Smooth muscle cell (in vitro differentiated cells): ENCODE data around the gene NECAB2. TPM values are rescaled to one million over a fixed set of nuclear protein-coding genes. Genes with fewer than 3 reads are reported as not detected.

Experiments
- DNase-seq: peaks from one replicate; lab custom pipeline; 2025; ENCODE audit not compliant: unreplicated experiment; lab: John Stamatoyannopoulos, UW
- H2AFZ ChIP-seq: fragments of 200-600 bp; sonication (generic); 2 replicates; pipeline ENCODE4 v1.6.0; 2016; ENCODE audit warnings: antibody characterized with exemption, low read depth, mild to moderate bottlenecking
- H3F3A ChIP-seq: fragments of 200-600 bp; sonication (generic); 2 replicates; pipeline ENCODE4 v1.6.0; 2017; ENCODE audit warnings: antibody characterized with exemption, low read depth
- H3K27ac ChIP-seq: fragments of 200-600 bp; sonication (generic); 2 replicates; pipeline ENCODE4 v1.5.1; 2016; ENCODE audit warnings: low read depth, mild to moderate bottlenecking
- H3K27me3 ChIP-seq: fragments of 200-600 bp; sonication (generic); 2 replicates; pipeline ENCODE4 v1.6.1; 2016; ENCODE audit warnings: low read depth, mild to moderate bottlenecking
- H3K36me3 ChIP-seq: fragments of 200-600 bp; sonication (generic); 2 replicates; pipeline ENCODE4 v1.5.1; 2016; ENCODE audit warnings: low read depth
- H3K4me1 ChIP-seq: fragments of 200-600 bp; sonication (generic); 2 replicates; pipeline ENCODE4 v1.5.1; 2016; ENCODE audit warnings: low read depth
- H3K4me2 ChIP-seq: fragments of 200-600 bp; sonication (generic); 2 replicates; pipeline ENCODE4 v1.6.0; 2016; ENCODE audit warnings: mild to moderate bottlenecking
- H3K4me3 ChIP-seq: fragments of 200-600 bp; sonication (generic); 2 replicates; pipeline ENCODE4 v1.5.1; 2016; ENCODE audit warnings: mild to moderate bottlenecking
- H3K79me2 ChIP-seq: fragments of 200-600 bp; sonication (generic); 2 replicates; pipeline ENCODE4 v1.6.0; 2016; ENCODE audit warnings: low read depth, mild to moderate bottlenecking
- H3K9ac ChIP-seq: fragments of 200-600 bp; sonication (generic); 2 replicates; pipeline ENCODE4 v1.6.0; 2016; ENCODE audit warnings: low read depth
- H3K9me3 ChIP-seq: fragments of 200-600 bp; sonication (generic); replicated peaks from 2 replicates; pipeline ENCODE4 v1.5.1; 2016; ENCODE audit warnings: low read depth
- H4K20me1 ChIP-seq: fragments of 200-600 bp; sonication (generic); 2 replicates; pipeline ENCODE4 v1.6.0; 2016; ENCODE audit warnings: low read depth
- CTCF ChIP-seq: fragments of 200-600 bp; sonication (generic); IDR thresholded peaks from 2 replicates; pipeline ENCODE4 v1.5.1; 2017; ENCODE audit warnings: borderline replicate concordance, mild to moderate bottlenecking, antibody characterized with exemption; ENCODE audit not compliant: insufficient read depth, poor library complexity, severe bottlenecking
- WGBS: methylation state at CpG from one replicate; pipeline ENCODE4 v1.1.7; 2016; ENCODE audit warnings: low lambda C conversion rate; 5-methylcytosine and 5-hydroxymethylcytosine counted together
- polyA plus RNA-seq: library from polyadenylated mRNA; unstranded; fragments of >200 nt; fragmentation: Nextera tagmentation; extraction: Ambion mirVana; gene quantifications from 2 replicates; pipeline ENCODE4 v1.2.1, GENCODE V29; 2016
- total RNA-seq: library from RNA; depleted of rRNA; stranded (reverse); fragments of >200 nt; gene quantifications from 2 replicates; pipeline ENCODE4 v1.2.3, GENCODE V29; 2014

NECAB2 gene
- total and polyA plus RNA-seq, 2 experiments from 2014 or later = 0.22 to 1.7 TPM

GRCh38 chr16:83943516-83944050 lies 24.5 kb upstream of the NECAB2 start:
- TF ChIP-seq CTCF = no peak
- H3F3A ChIP-seq = no peaks in the 10 kb centered on the region
- no peak for DNase-seq
- WGBS = 81% methylated on average over 10 of the region's 10 CpGs
- no peaks in the 10 kb centered on the region for H3K9me3 ChIP-seq
- no peak overlapping the region for H3K4me3 ChIP-seq
- H3K79me2 ChIP-seq = no peaks in the 10 kb centered on the region
- no peak overlapping the region for H3K9ac ChIP-seq
- no peaks in the 10 kb centered on the region for H3K27me3 ChIP-seq
- H3K27ac ChIP-seq = no peak overlapping the region
- H3K36me3 ChIP-seq = no peaks in the 10 kb centered on the region
- no peaks in the 10 kb centered on the region for H4K20me1 ChIP-seq
- H3K4me1 ChIP-seq = no peaks in the 10 kb centered on the region
- H2AFZ ChIP-seq = no peak overlapping the region
- no peak overlapping the region for H3K4me2 ChIP-seq

GRCh38 chr16:83945587-83945986 lies 22.5 kb upstream of the NECAB2 start:
- Histone ChIP-seq H3K4me1 (no peaks in the 10 kb centered on the region), H3K4me2 (no peak overlapping the region), H3K9me3 (no peaks in the 10 kb centered on the region), H3K27me3 (no peaks in the 10 kb centered on the region), H3K27ac (no peak overlapping the region), H3K4me3 (no peak overlapping the region), H3K79me2 (no peaks in the 10 kb centered on the region), H3K9ac (no peak overlapping the region), H3K36me3 (no peaks in the 10 kb centered on the region), H3F3A (no peaks in the 10 kb centered on the region), H2AFZ (no peak overlapping the region), H4K20me1 (no peaks in the 10 kb centered on the region)
- DNase-seq = no peak
- no peak for TF ChIP-seq CTCF
- WGBS = 95% methylated on average over 10 of the region's 10 CpGs

GRCh38 chr16:83946154-83946780 lies 21.8 kb upstream of the NECAB2 start:
- Histone ChIP-seq H3K27me3 (no peaks in the 10 kb centered on the region), H3K79me2 (no peaks in the 10 kb centered on the region), H3K27ac (no peak overlapping the region), H3K9ac (no peak overlapping the region), H3K4me3 (no peak overlapping the region), H3K9me3 (no peaks in the 10 kb centered on the region), H3K36me3 (no peaks in the 10 kb centered on the region), H3K4me2 (no peak overlapping the region), H2AFZ (no peak overlapping the region), H3K4me1 (no peaks in the 10 kb centered on the region), H3F3A (no peaks in the 10 kb centered on the region), H4K20me1 (no peaks in the 10 kb centered on the region)
- TF ChIP-seq CTCF = no peak
- 93% methylated on average over 24 of the region's 24 CpGs for WGBS
- no peak for DNase-seq
